Thoracic aorta (tissue), 2 donors: ENCODE measurements around the gene ADAMTS12. TPM values are rescaled to one million over a fixed set of nuclear protein-coding genes. Genes with fewer than 3 reads are reported as not detected.

Experiments used
- ATAC-seq: fragments of 150-250 bp; one replicate; pipeline ENCODE4 v1.8.0; 2017; ENCODE audit warnings: low read depth; ENCODE audit not compliant: insufficient number of reproducible peaks, low FRiP score
- DNase-seq: peaks from one replicate; pipeline ENCODE4 v3.0.0-alpha.2; 2020; ENCODE audit warnings: low spot score
- H3K27ac ChIP-seq, 2 donors: fragments of 200-600 bp; sonication (generic); 1 replicate in 1 of 2; 2 replicates in 1 of 2; pipeline ENCODE4 v1.5.1; 2016; ENCODE audit warnings: mild to moderate bottlenecking in 2 of 2, moderate library complexity in 2 of 2
- H3K27me3 ChIP-seq: fragments of 200-600 bp; sonication (generic); replicated peaks from 2 replicates; pipeline ENCODE4 v1.6.0; 2016; ENCODE audit warnings: mild to moderate bottlenecking; ENCODE audit not compliant: insufficient read depth
- H3K36me3 ChIP-seq: fragments of 200-600 bp; sonication (generic); one replicate; pipeline ENCODE4 v1.5.1; 2016
- H3K4me1 ChIP-seq, 2 donors: fragments of 200-600 bp; sonication (generic); 1 replicate in 1 of 2; 2 replicates in 1 of 2; pipeline versions ENCODE4 v1.5.1 to v1.6.0; 2016; ENCODE audit warnings: low read depth in 2 of 2, mild to moderate bottlenecking in 1 of 2; ENCODE audit not compliant: control insufficient read depth in 1 of 2
- H3K4me3 ChIP-seq: fragments of 200-600 bp; sonication (generic); 2 replicates; pipeline ENCODE4 v1.5.1; 2016; ENCODE audit warnings: mild to moderate bottlenecking
- H3K9me3 ChIP-seq: fragments of 200-600 bp; sonication (generic); 2 replicates; pipeline ENCODE4 v1.5.1; 2016
- CTCF ChIP-seq: fragments of 200-600 bp; sonication (generic); IDR thresholded peaks from one replicate; pipeline ENCODE4 v1.5.1; 2019; ENCODE audit warnings: antibody characterized with exemption
- total RNA-seq, 2 donors: library from RNA; depleted of rRNA; stranded (reverse); fragments of >200 nt; gene quantifications; one replicate each; pipeline versions ENCODE4 v1.1.0 to v1.2.3, GENCODE V29; 2016

Gene ADAMTS12
- total RNA-seq, 2 donors from 2014 or later, result 7.3 to 8.0 TPM

GRCh38 chr5:33737697-33738096, 154.1 kb downstream of the ADAMTS12 start:
- no peaks in the 10 kb centered on the region for H3K4me1 ChIP-seq
- no peak overlapping the region for H3K4me3 ChIP-seq
- H3K36me3 ChIP-seq, result no peaks in the 10 kb centered on the region
- TF ChIP-seq CTCF, result no peak
- no peak for DNase-seq
- H3K27me3 ChIP-seq, result no peaks in the 10 kb centered on the region
- no peak for ATAC-seq
- H3K27ac ChIP-seq, result no peak overlapping the region
- H3K9me3 ChIP-seq, result no peaks in the 10 kb centered on the region

GRCh38 chr5:33737284-33737683, 154.5 kb downstream of the ADAMTS12 start:
- ATAC-seq, result no peak
- H3K4me1 ChIP-seq, result no peaks in the 10 kb centered on the region
- no peaks in the 10 kb centered on the region for H3K9me3 ChIP-seq
- DNase-seq, result no peak
- no peak overlapping the region for H3K27ac ChIP-seq
- H3K4me3 ChIP-seq, result no peak overlapping the region
- no peaks in the 10 kb centered on the region for H3K27me3 ChIP-seq
- no peak for TF ChIP-seq CTCF
- H3K36me3 ChIP-seq, result no peaks in the 10 kb centered on the region

- Histone ChIP-seq H3K4me3 (no peak overlapping the region), H3K27ac (no peak overlapping the region), H3K36me3 (no peaks in the 10 kb centered on the region), H3K27me3 (no peaks in the 10 kb centered on the region), H3K9me3 (no peaks in the 10 kb centered on the region), H3K4me1 (no peaks in the 10 kb centered on the region)
- ATAC-seq (no peak), DNase-seq (no peak)
- no peak for TF ChIP-seq CTCF
Measured at GRCh38 chr5:33736510-33736909, 155.3 kb downstream of the ADAMTS12 start.

GRCh38 chr5:33735072-33735471, 156.7 kb downstream of the ADAMTS12 start:
- H3K27ac ChIP-seq, result no peak overlapping the region
- H3K36me3 ChIP-seq, result no peaks in the 10 kb centered on the region
- H3K4me3 ChIP-seq, result no peak overlapping the region
- no peak for TF ChIP-seq CTCF
- H3K4me1 ChIP-seq, result no peaks in the 10 kb centered on the region
- DNase-seq, result no peak
- ATAC-seq, result no peak
- no peaks in the 10 kb centered on the region for H3K27me3 ChIP-seq
- no peaks in the 10 kb centered on the region for H3K9me3 ChIP-seq

- Histone ChIP-seq H3K27me3 (no peaks in the 10 kb centered on the region), H3K4me1 (no peaks in the 10 kb centered on the region), H3K36me3 (no peaks in the 10 kb centered on the region), H3K4me3 (no peak overlapping the region), H3K27ac (no peak overlapping the region), H3K9me3 (no peaks in the 10 kb centered on the region)
- ATAC-seq (no peak), DNase-seq (no peak)
- no peak for TF ChIP-seq CTCF
Measured at GRCh38 chr5:33734537-33734936, 157.3 kb downstream of the ADAMTS12 start.
